BE2C (cell line): Measurements from ENCODE around the gene FATE1.

Experiments used
- DNase-seq: peaks from one replicate; pipeline ENCODE4 v3.0.0-alpha.2; 2020
- H3K27me3 ChIP-seq: fragments of 250-450 bp; sonication (Bioruptor Pico); 2 replicates; pipeline ENCODE4 v1.5.1; 2020; ENCODE audit warnings: mild to moderate bottlenecking
- H3K36me3 ChIP-seq: fragments of 250-450 bp; sonication (Bioruptor Pico); 2 replicates; pipeline ENCODE4 v1.5.1; 2020; ENCODE audit warnings: mild to moderate bottlenecking
- H3K4me1 ChIP-seq: fragments of 250-450 bp; sonication (Bioruptor Pico); 2 replicates; pipeline ENCODE4 v1.5.1; 2020
- H3K4me3 ChIP-seq: 2 replicates; pipeline ENCODE4 v1.5.1; 2011; ENCODE audit warnings: low read depth, low read length
- H3K9me3 ChIP-seq: fragments of 250-450 bp; sonication (Bioruptor Pico); 2 replicates; pipeline ENCODE4 v1.5.1; 2020
- TF ChIP-seq, protein P1 (sequence below): IDR thresholded peaks from 2 replicates; pipeline ENCODE4 v1.5.1; 2012; ENCODE audit warnings: mild to moderate bottlenecking, low read depth, low read length

The FATE1 gene

GRCh38 chrX:151702026-151702714 is 13.7 kb upstream of the FATE1 start:
- Histone ChIP-seq H3K9me3 (no peaks in the 10 kb centered on the region), H3K36me3 (no peaks in the 10 kb centered on the region), H3K4me1 (no peaks in the 10 kb centered on the region), H3K4me3 (no peak overlapping the region), H3K27me3 (no peaks in the 10 kb centered on the region)
- no peak for DNase-seq
- TF ChIP-seq, protein P1, sequence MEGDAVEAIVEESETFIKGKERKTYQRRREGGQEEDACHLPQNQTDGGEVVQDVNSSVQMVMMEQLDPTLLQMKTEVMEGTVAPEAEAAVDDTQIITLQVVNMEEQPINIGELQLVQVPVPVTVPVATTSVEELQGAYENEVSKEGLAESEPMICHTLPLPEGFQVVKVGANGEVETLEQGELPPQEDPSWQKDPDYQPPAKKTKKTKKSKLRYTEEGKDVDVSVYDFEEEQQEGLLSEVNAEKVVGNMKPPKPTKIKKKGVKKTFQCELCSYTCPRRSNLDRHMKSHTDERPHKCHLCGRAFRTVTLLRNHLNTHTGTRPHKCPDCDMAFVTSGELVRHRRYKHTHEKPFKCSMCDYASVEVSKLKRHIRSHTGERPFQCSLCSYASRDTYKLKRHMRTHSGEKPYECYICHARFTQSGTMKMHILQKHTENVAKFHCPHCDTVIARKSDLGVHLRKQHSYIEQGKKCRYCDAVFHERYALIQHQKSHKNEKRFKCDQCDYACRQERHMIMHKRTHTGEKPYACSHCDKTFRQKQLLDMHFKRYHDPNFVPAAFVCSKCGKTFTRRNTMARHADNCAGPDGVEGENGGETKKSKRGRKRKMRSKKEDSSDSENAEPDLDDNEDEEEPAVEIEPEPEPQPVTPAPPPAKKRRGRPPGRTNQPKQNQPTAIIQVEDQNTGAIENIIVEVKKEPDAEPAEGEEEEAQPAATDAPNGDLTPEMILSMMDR = no peak

DNA sequence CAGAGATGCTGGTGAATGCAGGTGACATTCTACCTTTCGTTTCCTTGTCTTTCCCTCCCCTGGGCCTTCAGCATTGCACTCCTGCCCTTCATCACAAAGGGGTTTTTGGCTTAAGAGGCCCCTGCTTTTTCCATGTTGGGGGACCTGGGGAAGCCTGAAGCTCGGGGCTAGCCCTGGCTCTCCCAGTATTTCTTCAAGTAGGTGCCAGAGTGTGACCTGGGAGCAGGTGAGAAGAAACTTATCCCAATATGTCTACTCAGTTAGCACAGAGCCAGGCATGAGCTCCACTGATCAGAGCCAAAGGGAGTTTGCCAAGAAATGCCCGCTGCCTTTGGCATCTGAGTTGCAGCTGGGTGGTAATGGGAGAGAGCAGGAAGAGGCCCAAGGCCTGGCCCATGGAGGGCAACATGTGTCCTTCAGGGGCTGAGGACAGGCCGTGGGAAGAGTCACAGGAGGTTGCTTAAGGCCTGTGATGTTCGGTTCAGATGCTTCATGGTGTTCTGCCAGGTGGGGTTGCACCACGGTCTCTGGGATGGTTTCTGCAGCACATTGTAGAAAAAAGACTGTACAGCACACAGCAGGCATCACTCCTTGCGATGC is 13.0 kb upstream of the FATE1 start:
- Histone ChIP-seq H3K4me3 (no peak overlapping the region), H3K27me3 (no peaks in the 10 kb centered on the region), H3K9me3 (no peaks in the 10 kb centered on the region), H3K36me3 (no peaks in the 10 kb centered on the region), H3K4me1 (no peaks in the 10 kb centered on the region)
- TF ChIP-seq, protein P1 = no peak
- DNase-seq = no peak

DNA sequence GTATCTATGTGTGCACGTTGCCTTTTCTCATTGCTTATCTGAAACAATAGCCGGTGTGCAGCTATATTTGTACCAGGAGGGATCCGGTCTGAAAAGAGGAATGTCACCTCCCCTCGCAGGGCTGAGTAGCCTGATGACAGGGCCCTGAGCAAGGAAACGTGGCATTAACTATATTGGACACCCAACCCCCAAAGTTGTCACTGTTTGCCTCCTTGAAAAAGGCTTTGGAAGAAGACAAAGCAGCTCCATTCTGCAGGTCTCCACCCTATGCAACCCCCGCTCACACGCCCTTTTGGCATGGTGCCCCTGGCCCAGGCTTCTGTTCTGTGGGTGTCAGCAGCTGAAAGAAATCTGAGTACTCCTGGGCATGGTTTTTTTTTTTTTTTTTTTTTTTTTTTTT is 12.3 kb upstream of the FATE1 start:
- no peaks in the 10 kb centered on the region for H3K27me3 ChIP-seq
- DNase-seq = no peak
- TF ChIP-seq, protein P1 = no peak
- no peaks in the 10 kb centered on the region for H3K9me3 ChIP-seq
- H3K36me3 ChIP-seq = no peaks in the 10 kb centered on the region
- no peak overlapping the region for H3K4me3 ChIP-seq
- H3K4me1 ChIP-seq = no peaks in the 10 kb centered on the region

GRCh38 chrX:151704041-151704663 is 11.7 kb upstream of the FATE1 start:
- no peak overlapping the region for H3K4me3 ChIP-seq
- no peaks in the 10 kb centered on the region for H3K27me3 ChIP-seq
- H3K9me3 ChIP-seq = no peaks in the 10 kb centered on the region

GRCh38 chrX:151708821-151709220 is 7.0 kb upstream of the FATE1 start:
- no peaks in the 10 kb centered on the region for H3K4me1 ChIP-seq
- no peak overlapping the region for H3K4me3 ChIP-seq
- no peaks in the 10 kb centered on the region for H3K36me3 ChIP-seq
- DNase-seq = no peak
- no peaks in the 10 kb centered on the region for H3K9me3 ChIP-seq
- TF ChIP-seq, protein P1 = no peak
- H3K27me3 ChIP-seq = no peaks in the 10 kb centered on the region

More at GRCh38 chrX:151704041-151704663, 11.7 kb upstream of the FATE1 start:
- Histone ChIP-seq H3K4me1 (no peaks in the 10 kb centered on the region), H3K36me3 (no peaks in the 10 kb centered on the region)
- TF ChIP-seq, protein P1 = no peak
- no peak for DNase-seq

GRCh38 chrX:151710457-151710856 is 5.4 kb upstream of the FATE1 start:
- no peak overlapping the region for H3K4me3 ChIP-seq
- no peaks in the 10 kb centered on the region for H3K4me1 ChIP-seq
- TF ChIP-seq, protein P1 = no peak
- H3K9me3 ChIP-seq = no peaks in the 10 kb centered on the region
- DNase-seq = no peak
- H3K36me3 ChIP-seq = no peaks in the 10 kb centered on the region
- no peaks in the 10 kb centered on the region for H3K27me3 ChIP-seq
